GF-D8 (cell line): ENCODE results near the gene SAMSN1.

Experiments used
- DNase-seq: peaks from one replicate; lab custom pipeline; 2025; lab: John Stamatoyannopoulos, UW

The SAMSN1 gene

DNA sequence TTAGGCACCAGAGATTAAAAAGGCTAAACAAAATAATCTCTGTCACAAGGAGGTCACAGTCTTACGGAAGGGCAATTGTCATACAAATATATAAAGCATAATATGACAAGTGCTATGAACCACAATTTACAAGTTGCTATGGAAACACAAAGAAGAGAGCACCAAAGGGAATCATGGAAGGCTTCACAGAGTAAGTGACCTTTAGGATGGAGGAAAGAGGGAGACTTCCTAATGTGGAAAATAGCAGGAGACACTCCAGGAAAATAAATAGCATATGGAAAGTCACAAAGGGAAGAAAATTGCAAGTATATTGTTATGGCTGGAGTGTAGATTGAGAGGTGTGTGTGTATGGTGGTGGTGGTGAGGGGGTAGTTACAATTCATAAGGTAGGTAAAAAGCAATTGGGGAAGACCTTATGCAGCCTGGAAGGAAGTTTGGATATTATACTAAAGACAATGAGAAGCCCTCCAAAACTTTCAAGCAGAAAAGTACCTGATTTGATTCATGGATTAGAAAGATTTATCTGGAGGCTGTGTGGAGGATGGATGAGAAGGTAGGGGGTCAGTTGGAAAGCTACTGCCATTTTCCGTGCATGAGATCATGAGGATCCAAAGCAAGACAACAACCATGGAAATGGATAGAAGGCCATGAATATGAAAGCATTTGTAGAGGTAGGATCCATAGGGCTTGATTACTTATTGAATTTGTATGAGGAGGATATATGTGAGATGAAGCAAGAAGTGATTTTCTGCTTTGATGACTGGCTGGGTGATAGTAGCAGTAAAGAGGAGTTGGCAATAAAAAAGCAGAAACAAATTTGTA, 61.7 kb downstream of the SAMSN1 start:
- no peak for DNase-seq

DNA sequence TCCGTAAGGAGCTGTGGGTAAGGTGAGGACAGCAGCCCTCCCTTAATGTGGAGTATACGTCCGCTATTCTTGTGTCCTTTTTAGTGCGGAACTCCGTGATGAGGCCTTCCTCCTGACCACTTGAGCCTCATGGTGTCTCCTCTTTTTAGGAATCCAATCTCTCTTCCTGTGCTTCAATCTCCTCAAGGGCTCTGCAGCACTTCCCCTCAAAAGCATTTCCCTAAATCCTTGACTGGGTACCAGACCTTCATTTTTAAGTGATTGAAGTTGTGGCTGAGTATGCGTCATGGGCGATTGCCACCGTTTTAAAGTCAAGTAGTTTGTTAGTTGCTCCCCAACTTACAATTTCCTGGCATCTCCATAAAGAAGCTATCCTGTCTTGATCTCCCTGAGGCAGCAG, 62.8 kb downstream of the SAMSN1 start:
- DNase-seq = no peak

DNA sequence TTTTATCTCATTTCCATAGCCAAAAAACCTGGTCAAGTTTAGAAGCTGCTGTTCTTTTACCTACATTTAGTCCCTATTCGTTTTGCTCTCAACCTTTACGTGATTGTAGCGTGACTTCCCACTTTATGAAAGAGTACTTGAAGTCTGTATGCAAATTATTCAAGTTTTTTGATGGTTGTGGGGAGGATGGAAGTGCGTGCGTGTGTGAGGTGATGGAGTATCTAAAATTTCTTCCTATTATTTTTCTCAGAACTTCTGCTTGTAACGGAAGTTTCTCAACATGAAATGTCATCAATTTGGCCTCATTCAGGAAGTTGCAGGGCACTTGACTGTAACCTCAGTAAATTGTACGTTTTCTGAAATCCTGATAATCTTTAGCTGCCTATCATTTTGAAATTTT, 64.0 kb downstream of the SAMSN1 start:
- DNase-seq = peak; percentile 96

- peak; percentile 12 for DNase-seq
Measured at GRCh38 chr21:14480411-14481031, 65.6 kb downstream of the SAMSN1 start.

- no peak for DNase-seq
Measured at GRCh38 chr21:14479241-14479786, 66.8 kb downstream of the SAMSN1 start.

- DNase-seq = no peak
Measured at GRCh38 chr21:14477841-14478240, 68.3 kb downstream of the SAMSN1 start.

- DNase-seq = no peak
Measured at GRCh38 chr21:14477133-14477532, 69.0 kb downstream of the SAMSN1 start.

GRCh38 chr21:14474995-14475394, 71.1 kb downstream of the SAMSN1 start:
- no peak for DNase-seq

GRCh38 chr21:14469641-14470040, 76.5 kb downstream of the SAMSN1 start:
- DNase-seq = no peak

DNA sequence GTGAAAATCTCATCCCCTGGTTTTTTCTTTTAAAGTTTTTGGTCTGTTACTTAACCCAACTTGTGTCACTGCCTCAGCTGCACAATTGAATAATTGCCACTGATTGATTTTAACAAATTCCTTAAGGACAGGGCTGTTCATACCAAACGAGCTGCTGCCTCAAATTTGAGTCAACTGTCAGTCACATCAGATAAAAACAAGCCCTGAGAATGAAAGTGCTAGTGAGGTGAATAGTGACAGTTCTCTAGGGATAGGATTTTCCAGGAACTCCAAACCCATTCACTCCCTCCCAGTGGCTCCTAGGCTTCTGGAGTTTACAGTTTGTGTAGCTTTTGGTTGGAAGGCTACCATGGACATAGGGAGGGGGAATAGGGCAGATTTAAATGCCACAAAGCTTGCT, 79.4 kb downstream of the SAMSN1 start:
- no peak for DNase-seq

GRCh38 chr21:14457762-14458161, 88.4 kb downstream of the SAMSN1 start:
- no peak for DNase-seq

GRCh38 chr21:14456911-14457310, 89.2 kb downstream of the SAMSN1 start:
- DNase-seq = no peak

DNA sequence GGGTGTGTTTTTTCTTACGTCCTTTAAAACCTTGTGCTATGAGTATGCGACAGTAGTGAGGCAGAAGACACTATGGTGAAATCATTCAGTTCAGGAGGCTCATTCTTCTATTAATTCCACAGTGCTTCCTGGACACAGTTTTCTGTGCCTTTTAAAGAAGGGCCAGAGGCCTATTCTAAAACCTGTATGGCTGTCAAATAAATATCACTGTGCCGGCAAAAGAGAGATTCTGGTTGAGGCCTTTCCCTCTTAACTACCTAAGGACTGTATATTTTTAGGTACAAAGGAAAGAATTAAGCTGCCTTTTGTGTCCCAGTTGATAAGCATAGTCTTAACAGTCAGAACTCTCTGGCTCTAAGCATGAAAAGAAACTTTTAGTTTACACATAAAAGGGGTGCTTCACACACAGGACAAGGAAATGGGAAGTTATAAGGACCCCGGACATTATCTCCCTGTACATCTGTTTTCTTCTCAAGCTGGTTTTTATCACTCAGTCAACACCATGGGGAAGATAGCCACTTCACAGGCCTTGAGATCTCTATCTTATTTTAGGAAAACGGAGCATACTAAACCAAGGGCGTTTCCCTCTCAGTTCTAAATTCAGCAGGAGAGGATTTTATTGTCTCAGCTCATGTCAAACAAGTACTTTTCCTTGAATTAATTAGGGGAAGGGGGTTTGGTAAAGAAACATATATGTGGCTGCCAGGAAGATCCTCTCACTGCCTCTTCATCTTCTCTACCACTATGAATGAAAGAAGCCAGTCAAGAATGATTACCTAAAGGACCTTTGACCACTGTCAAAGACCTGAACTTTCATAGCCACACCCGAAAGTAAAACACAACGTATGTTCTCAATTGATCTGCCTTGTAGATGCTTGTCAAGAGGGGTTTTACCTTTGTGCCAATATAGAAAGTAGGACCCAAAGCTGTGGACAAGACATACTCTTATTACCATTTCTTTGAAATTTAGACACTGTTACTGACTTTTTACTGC, 91.8 kb downstream of the SAMSN1 start:
- peak; percentile 76 for DNase-seq

DNA sequence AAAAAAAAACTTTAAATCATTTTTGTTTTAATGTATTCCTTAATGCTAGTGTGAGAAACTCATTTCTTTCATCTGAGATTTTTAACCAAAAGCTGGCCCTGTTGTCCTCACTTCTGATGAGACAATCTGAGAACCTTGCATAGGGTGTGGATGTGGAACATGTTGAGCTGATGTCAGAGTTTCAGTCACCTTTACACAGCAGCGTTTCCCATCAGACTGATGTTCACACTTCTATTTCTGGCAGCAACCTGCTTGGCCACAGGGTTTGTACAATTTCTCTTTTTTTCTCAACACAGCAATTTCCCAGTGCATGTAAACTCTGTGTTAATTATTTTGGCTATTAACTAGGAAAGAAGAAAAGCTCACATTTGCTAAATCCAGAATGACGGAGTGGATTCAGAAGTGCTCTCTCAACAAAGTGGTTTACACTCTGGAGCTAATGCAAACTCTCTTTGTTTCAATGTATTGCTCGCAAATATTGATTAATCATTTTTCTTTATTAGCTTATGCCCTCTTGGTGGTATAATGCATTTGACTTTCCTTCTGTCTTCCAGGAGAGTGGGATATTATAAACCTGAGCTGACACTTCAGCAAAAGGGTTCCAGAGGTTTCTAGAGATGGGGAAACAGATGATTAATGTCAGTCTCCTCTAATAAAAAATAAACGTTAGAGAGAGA, 92.6 kb downstream of the SAMSN1 start:
- no peak for DNase-seq

- DNase-seq = no peak
Measured at GRCh38 chr21:14452727-14453241, 93.3 kb downstream of the SAMSN1 start.

DNA sequence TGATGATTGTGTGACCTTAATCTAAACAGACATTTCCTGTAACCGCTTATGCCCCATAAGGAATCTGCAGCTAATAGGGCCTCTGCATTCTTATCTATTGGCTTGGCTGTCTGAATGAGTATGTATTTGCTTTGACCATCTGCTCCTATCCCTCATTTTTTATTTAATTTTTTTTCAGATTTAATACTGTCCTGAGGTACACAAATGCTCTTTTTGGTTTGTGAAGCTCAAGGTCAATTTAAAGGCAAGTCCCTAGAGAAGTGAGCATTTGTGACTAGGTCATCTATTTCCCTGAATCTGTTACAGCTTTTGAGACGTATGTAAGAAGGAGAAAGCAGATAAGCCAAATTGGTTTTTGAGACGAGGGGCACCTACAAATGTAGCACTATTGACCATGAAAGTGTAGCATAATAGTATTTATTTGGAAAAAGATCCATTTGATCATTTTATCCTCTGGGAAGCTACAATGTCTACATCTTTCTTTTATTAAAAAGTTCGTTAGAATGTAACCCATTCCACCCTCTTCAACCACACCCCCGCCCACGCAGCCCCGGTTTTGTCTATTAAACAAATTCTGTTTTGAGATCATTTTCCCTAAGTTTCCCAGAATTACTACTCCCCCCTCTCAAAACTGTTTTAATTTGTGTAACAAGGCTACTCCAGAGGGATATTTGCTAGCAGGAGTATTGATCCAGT, 93.9 kb downstream of the SAMSN1 start:
- DNase-seq = no peak

DNA sequence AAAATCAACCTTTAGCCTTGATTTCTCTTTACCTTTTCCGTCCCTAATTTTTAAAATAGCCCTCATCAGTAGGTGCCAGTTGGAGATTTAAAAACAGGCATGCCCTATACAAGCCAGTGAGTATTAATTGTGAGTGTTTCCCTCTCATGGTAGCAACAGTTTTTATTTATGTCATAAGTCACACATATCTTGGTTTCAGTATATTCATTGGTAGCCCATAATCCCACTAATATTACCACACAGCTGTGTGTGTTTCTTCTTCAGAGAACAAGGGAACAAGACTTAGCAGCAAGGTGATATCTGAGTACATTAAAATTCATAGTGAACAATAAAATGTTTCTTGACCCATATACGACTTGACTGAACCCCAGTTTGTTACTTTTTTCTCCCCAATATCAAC, 94.6 kb downstream of the SAMSN1 start:
- no peak for DNase-seq

DNA sequence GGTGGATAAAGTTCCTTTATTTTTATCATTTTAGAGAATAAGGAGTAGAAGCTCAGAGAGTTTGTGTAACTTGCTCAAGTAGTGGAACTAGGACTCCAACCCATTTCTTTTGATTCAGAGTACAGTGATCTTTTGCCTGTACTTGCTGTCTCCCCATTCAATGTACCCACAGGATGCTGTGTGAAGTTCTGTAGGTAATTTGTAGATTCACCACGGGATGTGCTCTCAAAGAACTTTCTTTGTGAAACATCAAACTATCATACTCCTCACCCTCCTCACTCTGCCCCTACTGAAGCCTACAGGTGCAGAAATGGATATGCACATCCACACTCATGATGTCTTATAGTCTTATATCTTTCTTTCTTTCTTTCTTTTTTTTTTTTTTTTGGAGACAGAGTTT, 97.3 kb downstream of the SAMSN1 start:
- no peak for DNase-seq

GRCh38 chr21:14438211-14438610, 107.9 kb downstream of the SAMSN1 start:
- no peak for DNase-seq

- DNase-seq = no peak
Measured at GRCh38 chr21:14435423-14435822, 110.7 kb downstream of the SAMSN1 start.
